Brain microvascular endothelial cell (primary cell): Measurements from ENCODE around the gene ASS1.

ENCODE experiments used
- DNase-seq: peaks from one replicate; pipeline ENCODE4 v3.0.0-alpha.2; 2020
- H3K27ac ChIP-seq: fragments of 250-450 bp; sonication (Bioruptor Pico); 2 replicates; pipeline ENCODE4 v1.5.1; 2020; ENCODE audit warnings: mild to moderate bottlenecking, moderate library complexity
- H3K27me3 ChIP-seq: fragments of 250-450 bp; sonication (Bioruptor Pico); replicated peaks from 2 replicates; pipeline ENCODE4 v1.5.1; 2020; ENCODE audit warnings: mild to moderate bottlenecking
- H3K36me3 ChIP-seq: fragments of 250-450 bp; sonication (Bioruptor Pico); replicated peaks from 2 replicates; pipeline ENCODE4 v1.5.1; 2020; ENCODE audit warnings: mild to moderate bottlenecking
- H3K4me3 ChIP-seq: 2 replicates; pipeline ENCODE4 v1.5.1; 2011; ENCODE audit warnings: low read depth, mild to moderate bottlenecking, control low read depth, low read length, moderate library complexity
- in situ Hi-C: cut with HindIII; loops from 2 replicates; pipeline ENCODE4 v1.10.0; 2017; ENCODE audit warnings: low sequenced_read_pairs, low pct_ligation_motif_present
- TF ChIP-seq, protein P1 (sequence below): IDR thresholded peaks from 2 replicates; pipeline ENCODE4 v1.5.1; 2011; ENCODE audit warnings: low read depth, mild to moderate bottlenecking, moderate library complexity, low read length, control low read depth, inconsistent platforms; ENCODE audit errors: missing control alignments

ASS1 gene

DNA sequence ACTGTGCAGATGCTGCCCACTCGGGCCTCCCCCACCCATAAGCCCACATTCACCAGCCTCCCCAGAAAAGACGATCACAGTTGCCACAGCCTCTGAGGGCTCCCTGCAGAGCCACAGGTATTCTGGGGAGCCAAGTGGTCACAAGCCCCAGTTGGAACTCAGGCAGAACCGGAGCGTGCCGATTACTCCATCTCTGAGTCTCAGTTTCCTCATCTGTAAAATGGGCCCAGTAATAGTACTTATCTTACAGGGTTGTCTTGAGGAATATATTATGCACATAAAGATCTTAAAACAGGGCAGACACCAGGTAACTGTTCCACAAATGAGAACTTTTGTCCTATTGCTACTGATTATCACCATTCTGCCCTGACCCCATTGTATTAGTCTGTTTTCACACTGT is 77.0 kb downstream of the ASS1 start:
- H3K27me3 ChIP-seq: peaks cover 14% of the 10 kb centered on the region
- TF ChIP-seq, protein P1, sequence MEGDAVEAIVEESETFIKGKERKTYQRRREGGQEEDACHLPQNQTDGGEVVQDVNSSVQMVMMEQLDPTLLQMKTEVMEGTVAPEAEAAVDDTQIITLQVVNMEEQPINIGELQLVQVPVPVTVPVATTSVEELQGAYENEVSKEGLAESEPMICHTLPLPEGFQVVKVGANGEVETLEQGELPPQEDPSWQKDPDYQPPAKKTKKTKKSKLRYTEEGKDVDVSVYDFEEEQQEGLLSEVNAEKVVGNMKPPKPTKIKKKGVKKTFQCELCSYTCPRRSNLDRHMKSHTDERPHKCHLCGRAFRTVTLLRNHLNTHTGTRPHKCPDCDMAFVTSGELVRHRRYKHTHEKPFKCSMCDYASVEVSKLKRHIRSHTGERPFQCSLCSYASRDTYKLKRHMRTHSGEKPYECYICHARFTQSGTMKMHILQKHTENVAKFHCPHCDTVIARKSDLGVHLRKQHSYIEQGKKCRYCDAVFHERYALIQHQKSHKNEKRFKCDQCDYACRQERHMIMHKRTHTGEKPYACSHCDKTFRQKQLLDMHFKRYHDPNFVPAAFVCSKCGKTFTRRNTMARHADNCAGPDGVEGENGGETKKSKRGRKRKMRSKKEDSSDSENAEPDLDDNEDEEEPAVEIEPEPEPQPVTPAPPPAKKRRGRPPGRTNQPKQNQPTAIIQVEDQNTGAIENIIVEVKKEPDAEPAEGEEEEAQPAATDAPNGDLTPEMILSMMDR: no peak
- in situ Hi-C loops: no loop called here
- H3K4me3 ChIP-seq: no peak overlapping the region
- H3K36me3 ChIP-seq: no peaks in the 10 kb centered on the region
- no peak overlapping the region for H3K27ac ChIP-seq
- no peak for DNase-seq

- Histone ChIP-seq H3K27me3 (peaks cover 20% of the 10 kb centered on the region), H3K36me3 (no peaks in the 10 kb centered on the region), H3K27ac (no peak overlapping the region), H3K4me3 (no peak overlapping the region)
- TF ChIP-seq, protein P1: no peak
- DNase-seq: no peak
- in situ Hi-C loops: no loop called here
Observed at GRCh38 chr9:130522233-130522808, 77.6 kb downstream of the ASS1 start.

GRCh38 chr9:130523921-130524320 is 79.2 kb downstream of the ASS1 start:
- no peaks in the 10 kb centered on the region for H3K36me3 ChIP-seq
- in situ Hi-C loops: no loop called here
- H3K27me3 ChIP-seq: peaks cover 32% of the 10 kb centered on the region
- TF ChIP-seq, protein P1: no peak
- DNase-seq: no peak
- no peak overlapping the region for H3K4me3 ChIP-seq
- H3K27ac ChIP-seq: no peak overlapping the region

DNA sequence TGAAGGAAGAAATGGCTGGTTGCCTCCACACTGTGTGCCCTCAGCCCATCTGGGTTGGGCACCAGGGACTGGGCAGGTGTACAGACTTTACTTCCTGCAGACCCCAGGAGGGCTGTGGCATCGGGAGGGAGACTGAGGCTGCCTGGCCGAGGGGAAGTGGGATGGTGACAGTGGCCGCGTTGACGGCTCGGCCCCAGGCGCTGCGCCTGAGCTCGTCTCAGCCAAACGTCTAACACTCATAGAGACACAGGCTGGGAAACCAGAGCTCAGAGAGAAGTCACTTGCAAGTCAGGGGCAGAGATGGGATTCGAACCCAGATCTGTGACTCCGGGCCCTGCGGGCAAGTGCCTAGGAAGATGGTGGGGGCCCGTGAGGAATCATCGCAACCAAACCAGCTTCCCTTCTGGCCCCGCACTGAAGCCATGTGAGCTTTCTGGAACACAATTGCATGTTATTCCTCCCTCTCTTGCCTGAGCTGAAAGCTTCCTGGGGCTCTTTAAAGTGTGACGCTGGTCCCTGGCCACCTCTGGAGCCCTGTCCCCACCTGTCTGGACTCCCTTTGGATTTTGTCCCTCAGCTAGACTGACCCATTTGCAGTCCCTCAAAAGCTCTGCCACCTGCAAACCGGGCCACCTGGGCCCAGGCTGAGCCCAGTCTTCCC is 81.6 kb downstream of the ASS1 start:
- in situ Hi-C loops: no loop called here
- H3K27me3 ChIP-seq: peaks cover 35% of the 10 kb centered on the region
- no peak overlapping the region for H3K4me3 ChIP-seq
- TF ChIP-seq, protein P1: no peak
- no peak for DNase-seq
- H3K27ac ChIP-seq: no peak overlapping the region
- H3K36me3 ChIP-seq: no peaks in the 10 kb centered on the region

- DNase-seq: no peak
- TF ChIP-seq, protein P1: no peak
- H3K4me3 ChIP-seq: no peak overlapping the region
- in situ Hi-C loops: no loop called here
- peaks cover 35% of the 10 kb centered on the region for H3K27me3 ChIP-seq
- no peaks in the 10 kb centered on the region for H3K36me3 ChIP-seq
- H3K27ac ChIP-seq: no peak overlapping the region
Observed at GRCh38 chr9:130526854-130527650, 82.3 kb downstream of the ASS1 start.
